DMS153 treated with DMSO at 0.1 percent for 48 hours (cell line): ENCODE data around the gene PSMA6.
"Not testable (repeated sequence)": the region's sequence is repeated elsewhere in the genome, so short reads cannot be mapped to it uniquely, and the experiment has no call there.

Experiments used
- DNase-seq: peaks from one replicate; lab custom pipeline; 2025; ENCODE audit not compliant: unreplicated experiment; lab: John Stamatoyannopoulos, UW

The PSMA6 gene

GRCh38 chr14:35284506-35284905 lies 7.7 kb upstream of the PSMA6 start:
- no peak for DNase-seq

GRCh38 chr14:35285168-35286002 lies 6.8 kb upstream of the PSMA6 start:
- DNase-seq = no peak

- no peak for DNase-seq
Observed at GRCh38 chr14:35286003-35286600, 6.1 kb upstream of the PSMA6 start.

- DNase-seq = no peak
Observed at GRCh38 chr14:35286707-35287106, 5.5 kb upstream of the PSMA6 start.

GRCh38 chr14:35287431-35288013 lies 4.7 kb upstream of the PSMA6 start:
- DNase-seq = no peak

GRCh38 chr14:35289623-35290022 lies 2.6 kb upstream of the PSMA6 start:
- no peak for DNase-seq

- no peak for DNase-seq
Observed at GRCh38 chr14:35292770-35293561, 784 bp downstream of the PSMA6 start.

GRCh38 chr14:35295845-35296161 lies 3.6 kb downstream of the PSMA6 start:
- DNase-seq = no peak

- DNase-seq = no peak
Observed at GRCh38 chr14:35296545-35296944, 4.4 kb downstream of the PSMA6 start.

GRCh38 chr14:35297706-35298105 lies 5.5 kb downstream of the PSMA6 start:
- no peak for DNase-seq

- no peak for DNase-seq
Observed at GRCh38 chr14:35298351-35298750, 6.2 kb downstream of the PSMA6 start.

- no peak for DNase-seq
Observed at GRCh38 chr14:35299708-35300107, 7.5 kb downstream of the PSMA6 start.

- DNase-seq = no peak
Observed at GRCh38 chr14:35300228-35300627, 8.0 kb downstream of the PSMA6 start.

GRCh38 chr14:35301334-35301733 lies 9.2 kb downstream of the PSMA6 start:
- not testable (repeated sequence) for DNase-seq

GRCh38 chr14:35301735-35302528 lies 9.8 kb downstream of the PSMA6 start:
- no peak for DNase-seq

GRCh38 chr14:35303149-35303935 lies 11.2 kb downstream of the PSMA6 start:
- no peak for DNase-seq

GRCh38 chr14:35304812-35305462 lies 12.8 kb downstream of the PSMA6 start:
- DNase-seq = no peak

GRCh38 chr14:35305633-35306032 lies 13.5 kb downstream of the PSMA6 start:
- no peak for DNase-seq

GRCh38 chr14:35306114-35306513 lies 13.9 kb downstream of the PSMA6 start:
- no peak for DNase-seq

- no peak for DNase-seq
Observed at GRCh38 chr14:35317820-35318219, 25.6 kb downstream of the PSMA6 start.
